ENCODE results near the gene PHF24.
"Not testable (repeated sequence)": the region's sequence is repeated elsewhere in the genome, so short reads cannot be mapped to it uniquely, and the experiment has no call there.

The PHF24 gene

DNA sequence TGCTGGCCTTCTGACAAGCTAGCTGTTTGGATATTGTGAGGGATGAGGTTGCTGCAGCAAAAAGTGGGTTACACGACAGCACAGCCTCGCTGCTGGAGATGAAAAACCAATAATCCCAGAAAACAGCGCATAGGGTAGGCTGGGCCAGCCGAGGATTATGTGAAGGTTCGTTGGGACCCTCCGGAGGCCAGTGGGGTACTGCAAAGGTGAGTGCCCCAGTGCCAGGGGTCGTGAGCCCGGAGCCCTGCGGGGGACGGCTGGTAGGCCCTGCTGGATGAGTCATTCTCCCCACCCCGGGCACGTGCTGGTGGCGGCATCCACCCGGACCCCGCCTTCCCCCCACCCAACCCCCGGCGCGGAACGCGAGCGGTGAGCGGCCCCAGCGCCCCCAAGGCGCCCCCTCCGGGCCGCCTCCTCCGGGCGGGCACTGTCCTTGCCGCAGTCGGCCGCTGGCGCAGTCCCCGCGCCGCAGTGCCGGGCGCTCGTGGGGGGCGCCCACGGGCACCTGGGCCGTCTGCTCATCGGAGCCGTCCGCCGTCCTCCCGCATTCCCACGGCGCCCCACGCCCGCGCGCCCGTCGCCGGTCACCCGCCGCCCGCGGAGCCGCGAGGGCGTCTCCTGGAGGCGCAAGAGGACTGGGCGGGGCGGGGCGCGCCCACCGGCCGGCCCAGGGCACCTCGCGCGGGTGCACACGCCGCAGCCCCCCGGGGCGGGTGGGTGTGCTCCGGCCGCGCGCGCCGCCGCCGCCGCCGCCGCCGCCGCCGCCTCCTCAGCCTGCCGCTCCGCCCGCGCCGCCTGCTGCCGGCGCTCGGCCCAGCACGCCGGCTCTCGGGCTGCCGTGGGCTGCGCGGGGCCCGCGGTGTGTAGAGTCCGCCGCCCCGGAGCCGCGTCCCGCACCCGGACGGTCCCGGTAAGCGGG is at the start of gene PHF24:
Gene PHF24 (plus strand): TSS at position 794 of the 919 bp plus-strand sequence. CDS start 13,014 bp downstream, outside the sequence.
- Histone ChIP-seq H3K36me3 (ENCODE audit: insufficient read depth, low read depth, low read length) (no peaks in the 10 kb centered on the region), H3K27me3 (ENCODE audit: insufficient read depth, low read length) (peaks cover 57% of the 10 kb centered on the region), H3K27ac (ENCODE audit: low read length) (no peak within 1 kb of the TSS), H3K9ac (ENCODE audit: low read depth, low read length) (no peak within 1 kb of the TSS), H3K9me3 (ENCODE audit: insufficient read depth, low read depth, low read length) (no peaks in the 10 kb centered on the region), H3K4me3 (ENCODE audit: low read length) (peak within 1 kb of the TSS; percentile 69), H3K4me1 (ENCODE audit: insufficient read depth, low read length) (peaks cover 9% of the 10 kb centered on the region)

DNA sequence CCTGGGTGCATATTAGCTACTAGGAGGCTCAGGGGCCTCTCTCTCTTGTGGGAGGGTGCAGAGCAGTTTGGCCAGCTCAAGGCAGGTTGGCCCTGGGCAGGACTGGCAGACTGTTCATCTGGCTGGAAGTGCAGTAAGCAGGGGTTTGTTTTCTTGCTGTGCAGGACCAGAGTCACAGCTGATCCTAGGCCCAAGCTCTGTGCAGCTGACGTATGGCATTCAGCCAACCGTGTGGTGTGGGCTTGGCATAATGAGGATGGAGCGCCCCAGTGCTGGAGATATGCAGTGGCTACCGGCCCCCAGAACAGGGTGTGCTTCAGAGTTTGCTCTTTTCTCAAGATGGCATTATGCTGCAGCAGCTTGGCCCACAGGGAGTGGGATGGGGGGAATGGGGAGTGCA is 31.0 kb upstream of the PHF24 start:
- Histone ChIP-seq H3K36me3 (ENCODE audit: insufficient read depth, low read depth, low read length) (no peaks in the 10 kb centered on the region), H3K9ac (ENCODE audit: low read depth, low read length) (no peak overlapping the region), H3K9me3 (ENCODE audit: insufficient read depth, low read depth, low read length) (no peaks in the 10 kb centered on the region), H3K27ac (ENCODE audit: low read length) (no peak overlapping the region), H3K4me3 (ENCODE audit: low read length) (no peak overlapping the region), H3K27me3 (ENCODE audit: insufficient read depth, low read length) (no peaks in the 10 kb centered on the region), H3K4me1 (ENCODE audit: insufficient read depth, low read length) (no peaks in the 10 kb centered on the region; the same call in 1 of the 2 replicates)

DNA sequence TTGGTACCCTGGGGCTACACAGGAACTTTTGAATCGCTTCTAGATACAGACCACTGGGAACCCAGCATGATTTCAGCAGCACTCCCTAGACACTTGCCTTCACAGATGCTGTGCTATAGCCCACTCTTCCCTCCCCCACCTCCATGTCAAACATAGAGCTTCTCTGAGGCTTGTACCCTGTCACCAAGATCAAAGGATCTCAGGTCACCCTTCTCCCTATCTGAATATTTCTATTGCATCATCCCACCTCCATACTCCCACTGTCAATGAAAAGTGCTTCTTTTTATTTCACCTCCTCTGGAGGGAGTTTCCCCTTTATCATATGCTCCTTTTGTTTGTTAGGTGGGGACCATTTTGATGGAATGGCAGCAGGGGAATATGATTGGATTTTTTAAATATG is 29.2 kb upstream of the PHF24 start:
- Histone ChIP-seq H3K27ac (ENCODE audit: low read length) (no peak overlapping the region), H3K36me3 (ENCODE audit: insufficient read depth, low read depth, low read length) (no peaks in the 10 kb centered on the region), H3K27me3 (ENCODE audit: insufficient read depth, low read length) (no peaks in the 10 kb centered on the region), H3K9me3 (ENCODE audit: insufficient read depth, low read depth, low read length) (no peaks in the 10 kb centered on the region), H3K4me3 (ENCODE audit: low read length) (no peak overlapping the region), H3K4me1 (ENCODE audit: insufficient read depth, low read length) (no peaks in the 10 kb centered on the region; the same call in 1 of the 2 replicates), H3K9ac (ENCODE audit: low read depth, low read length) (no peak overlapping the region)

DNA sequence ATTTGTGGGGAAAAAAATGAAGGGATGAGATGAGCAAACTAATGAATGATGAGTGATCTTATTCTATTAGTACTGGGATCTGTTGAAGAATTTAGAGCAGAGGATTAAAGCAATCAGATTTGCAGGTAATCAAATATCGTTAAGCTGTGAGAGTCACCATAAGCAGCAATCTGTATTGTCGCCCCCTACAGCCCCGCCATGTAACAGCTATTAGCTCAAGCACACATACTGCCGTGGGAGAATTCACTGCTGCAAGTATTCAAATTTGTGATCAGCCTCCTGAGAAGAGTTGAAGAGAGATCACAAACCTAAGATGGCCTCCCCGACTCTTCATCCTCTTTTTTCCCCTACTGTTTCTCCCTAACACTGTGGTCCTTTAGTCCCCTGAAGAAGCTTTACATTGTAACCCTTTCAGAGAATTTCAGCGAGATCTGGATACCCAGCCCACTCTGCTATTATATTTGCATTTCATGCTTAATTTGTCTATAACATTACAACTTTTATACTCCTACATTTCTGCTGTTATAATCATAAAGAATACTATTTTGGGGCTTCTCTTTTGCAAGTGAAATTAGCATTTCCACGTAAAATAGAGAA is 28.5 kb upstream of the PHF24 start:
- Histone ChIP-seq H3K27me3 (ENCODE audit: insufficient read depth, low read length) (no peaks in the 10 kb centered on the region), H3K9me3 (ENCODE audit: insufficient read depth, low read depth, low read length) (no peaks in the 10 kb centered on the region), H3K9ac (ENCODE audit: low read depth, low read length) (no peak overlapping the region), H3K36me3 (ENCODE audit: insufficient read depth, low read depth, low read length) (no peaks in the 10 kb centered on the region), H3K4me3 (ENCODE audit: low read length) (no peak overlapping the region), H3K27ac (ENCODE audit: low read length) (no peak overlapping the region), H3K4me1 (ENCODE audit: insufficient read depth, low read length) (no peaks in the 10 kb centered on the region; the same call in 1 of the 2 replicates)

DNA sequence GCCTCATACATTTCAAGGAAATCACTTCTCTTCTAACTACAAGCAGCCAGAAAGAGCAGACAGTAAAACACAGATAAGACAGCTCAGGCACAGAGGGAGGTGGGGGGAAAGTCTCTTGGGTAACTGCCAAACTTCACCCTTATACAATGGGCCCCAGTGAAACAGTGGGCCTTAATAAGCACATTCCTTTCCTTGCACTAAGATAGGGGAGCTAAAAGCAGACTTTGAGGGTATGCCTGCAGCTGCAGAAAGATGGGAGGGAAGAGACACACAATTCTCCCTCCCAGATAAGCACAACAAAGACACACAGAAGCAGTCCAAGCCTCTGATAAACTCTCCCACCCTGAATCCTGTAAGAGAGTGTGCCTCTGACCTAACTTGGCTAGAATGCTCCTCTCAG is 18.1 kb upstream of the PHF24 start:
- H3K9me3 ChIP-seq (ENCODE audit: insufficient read depth, low read depth, low read length); H3K4me1 ChIP-seq (ENCODE audit: insufficient read depth, low read length); H3K9ac ChIP-seq (ENCODE audit: low read depth, low read length); H3K4me3 ChIP-seq (ENCODE audit: low read length); H3K27ac ChIP-seq (ENCODE audit: low read length); H3K27me3 ChIP-seq (ENCODE audit: insufficient read depth, low read length); H3K36me3 ChIP-seq (ENCODE audit: insufficient read depth, low read depth, low read length): not testable (repeated sequence)

DNA sequence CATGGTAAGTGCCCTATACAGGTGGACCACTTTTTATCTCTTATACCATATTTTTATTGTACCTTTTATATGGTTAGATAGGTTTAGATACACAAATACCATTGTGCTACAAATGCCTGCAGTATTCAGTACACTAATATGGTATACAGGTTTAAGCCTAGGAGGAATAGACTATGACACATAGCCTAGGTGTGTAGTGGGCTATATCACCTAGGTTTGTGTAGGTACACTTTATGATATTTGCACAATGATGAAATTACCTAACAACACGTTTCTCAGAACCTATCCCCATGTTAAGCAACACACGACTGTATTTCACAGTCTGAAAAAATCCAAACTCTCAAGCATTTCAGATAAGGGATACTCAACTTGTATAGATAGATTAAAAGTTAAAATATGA is 9.6 kb upstream of the PHF24 start:
- no peaks in the 10 kb centered on the region for H3K36me3 ChIP-seq (ENCODE audit: insufficient read depth, low read depth, low read length)
- no peak overlapping the region for H3K4me3 ChIP-seq (ENCODE audit: low read length)
- no peak overlapping the region for H3K27ac ChIP-seq (ENCODE audit: low read length)
- no peaks in the 10 kb centered on the region for H3K4me1 ChIP-seq (ENCODE audit: insufficient read depth, low read length)
- H3K9ac ChIP-seq (ENCODE audit: low read depth, low read length), result no peak overlapping the region
- no peaks in the 10 kb centered on the region for H3K27me3 ChIP-seq (ENCODE audit: insufficient read depth, low read length)
- no peaks in the 10 kb centered on the region for H3K9me3 ChIP-seq (ENCODE audit: insufficient read depth, low read depth, low read length)

DNA sequence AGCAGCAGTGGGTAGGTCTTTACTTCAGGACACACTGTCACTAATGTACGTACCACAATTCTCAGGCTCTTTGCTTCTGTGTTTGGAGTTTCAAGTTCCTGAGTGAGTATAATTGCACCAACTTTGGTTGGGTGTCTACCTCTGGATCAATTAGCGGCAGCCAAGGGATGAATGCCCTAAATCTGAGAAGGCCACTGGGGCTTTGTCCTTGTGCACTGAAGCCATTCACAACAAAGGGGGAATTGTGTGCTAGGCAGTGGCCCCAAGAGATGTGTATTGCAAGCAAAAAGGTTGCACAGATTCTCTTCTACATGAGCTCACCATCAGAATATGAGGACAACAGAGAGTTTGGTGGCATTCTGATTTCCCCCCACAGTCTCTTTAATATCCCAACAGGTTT is 3.9 kb upstream of the PHF24 start:
- peaks cover 34% of the 10 kb centered on the region for H3K27me3 ChIP-seq (ENCODE audit: insufficient read depth, low read length)
- H3K27ac ChIP-seq (ENCODE audit: low read length), result no peak overlapping the region
- no peak overlapping the region for H3K9ac ChIP-seq (ENCODE audit: low read depth, low read length)
- no peaks in the 10 kb centered on the region for H3K36me3 ChIP-seq (ENCODE audit: insufficient read depth, low read depth, low read length)
- no peaks in the 10 kb centered on the region for H3K4me1 ChIP-seq (ENCODE audit: insufficient read depth, low read length)
- no peaks in the 10 kb centered on the region for H3K9me3 ChIP-seq (ENCODE audit: insufficient read depth, low read depth, low read length)
- H3K4me3 ChIP-seq (ENCODE audit: low read length), result no peak overlapping the region

DNA sequence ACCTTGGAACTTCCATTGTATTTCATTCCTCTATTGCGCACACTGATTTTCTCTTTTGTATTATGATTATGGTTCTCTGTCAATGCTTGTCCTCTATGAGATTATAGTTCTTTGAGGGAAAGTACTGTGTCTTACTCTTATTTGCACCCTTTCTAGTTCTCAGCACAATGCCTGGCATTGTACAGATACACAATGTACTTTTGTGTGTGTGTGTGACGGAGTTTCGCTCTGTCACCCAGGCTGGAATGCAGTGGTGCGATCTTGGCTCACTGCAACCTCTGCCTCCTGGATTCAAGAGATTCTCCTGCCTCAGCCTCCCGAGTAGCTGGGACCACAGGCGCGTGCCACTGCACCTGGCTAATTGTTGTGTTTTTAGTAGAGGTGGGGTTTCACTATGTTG is 2.0 kb upstream of the PHF24 start:
- H3K9me3 ChIP-seq (ENCODE audit: insufficient read depth, low read depth, low read length); H3K36me3 ChIP-seq (ENCODE audit: insufficient read depth, low read depth, low read length); H3K9ac ChIP-seq (ENCODE audit: low read depth, low read length); H3K4me3 ChIP-seq (ENCODE audit: low read length); H3K4me1 ChIP-seq (ENCODE audit: insufficient read depth, low read length); H3K27ac ChIP-seq (ENCODE audit: low read length): not testable (repeated sequence)
- peaks cover 51% of the 10 kb centered on the region for H3K27me3 ChIP-seq (ENCODE audit: insufficient read depth, low read length)

DNA sequence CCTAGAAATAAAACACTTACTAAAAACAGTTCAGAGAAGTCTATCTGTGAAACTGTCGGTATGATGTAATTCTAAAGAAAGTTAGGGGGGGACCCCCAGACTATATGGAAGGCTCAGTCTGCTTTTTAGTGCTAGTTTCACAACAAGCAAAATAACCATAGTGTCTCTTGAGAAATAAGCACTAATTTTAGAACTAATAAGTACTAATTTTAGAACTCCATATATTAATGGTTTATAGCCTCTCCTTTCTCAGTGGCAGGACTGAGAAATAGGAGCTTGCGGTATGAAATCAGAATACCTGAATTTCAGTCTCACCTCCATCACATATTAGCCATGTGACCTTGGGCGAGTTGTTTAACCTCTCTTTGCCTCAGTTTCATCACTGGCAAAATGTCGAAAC is 1.4 kb upstream of the PHF24 start:
- no peak overlapping the region for H3K9ac ChIP-seq (ENCODE audit: low read depth, low read length)
- no peaks in the 10 kb centered on the region for H3K36me3 ChIP-seq (ENCODE audit: insufficient read depth, low read depth, low read length)
- H3K27me3 ChIP-seq (ENCODE audit: insufficient read depth, low read length), result peaks cover 57% of the 10 kb centered on the region
- no peak overlapping the region for H3K4me3 ChIP-seq (ENCODE audit: low read length)
- H3K4me1 ChIP-seq (ENCODE audit: insufficient read depth, low read length), result 0 out of 2 replicates have a peak, but pooled peaks cover 2% of the 10 kb centered on the region
- no peak overlapping the region for H3K27ac ChIP-seq (ENCODE audit: low read length)
- H3K9me3 ChIP-seq (ENCODE audit: insufficient read depth, low read depth, low read length), result no peaks in the 10 kb centered on the region

DNA sequence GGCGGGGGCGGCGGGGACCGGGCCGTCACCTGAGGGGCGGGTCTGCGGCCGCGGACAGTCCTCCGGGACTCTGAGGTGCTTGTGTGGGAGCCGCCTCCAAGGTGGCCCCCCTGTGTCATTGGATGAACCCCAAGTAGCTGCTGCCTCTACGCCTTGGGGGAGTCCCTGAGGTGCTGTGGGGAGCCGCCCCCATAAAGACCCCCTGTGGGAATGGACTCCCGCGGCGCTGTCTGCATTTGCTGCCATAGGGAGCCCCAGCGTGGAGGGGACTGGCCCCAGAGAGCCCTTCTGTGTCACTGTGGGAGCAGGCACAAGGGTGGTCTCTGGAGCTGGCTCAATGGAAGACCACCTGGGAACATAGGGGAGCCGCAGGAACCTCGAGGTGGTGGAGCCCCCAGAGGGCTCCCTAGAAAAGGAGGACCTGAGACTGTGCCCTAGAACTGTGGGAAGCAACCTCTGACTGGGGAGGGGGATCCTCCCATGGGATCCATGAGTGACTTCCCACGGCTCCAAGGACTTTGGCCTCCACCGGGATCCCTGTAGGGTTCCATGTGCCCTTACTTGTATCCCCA is 412 bp downstream of the PHF24 start:
- Histone ChIP-seq H3K9ac (ENCODE audit: low read depth, low read length) (no peak overlapping the region), H3K27me3 (ENCODE audit: insufficient read depth, low read length) (peaks cover 57% of the 10 kb centered on the region), H3K4me1 (ENCODE audit: insufficient read depth, low read length) (peaks cover 15% of the 10 kb centered on the region), H3K9me3 (ENCODE audit: insufficient read depth, low read depth, low read length) (no peaks in the 10 kb centered on the region), H3K36me3 (ENCODE audit: insufficient read depth, low read depth, low read length) (no peaks in the 10 kb centered on the region), H3K4me3 (ENCODE audit: low read length) (peak overlapping the region; percentile 52; the same call in 1 of the 2 replicates), H3K27ac (ENCODE audit: low read length) (no peak overlapping the region)

DNA sequence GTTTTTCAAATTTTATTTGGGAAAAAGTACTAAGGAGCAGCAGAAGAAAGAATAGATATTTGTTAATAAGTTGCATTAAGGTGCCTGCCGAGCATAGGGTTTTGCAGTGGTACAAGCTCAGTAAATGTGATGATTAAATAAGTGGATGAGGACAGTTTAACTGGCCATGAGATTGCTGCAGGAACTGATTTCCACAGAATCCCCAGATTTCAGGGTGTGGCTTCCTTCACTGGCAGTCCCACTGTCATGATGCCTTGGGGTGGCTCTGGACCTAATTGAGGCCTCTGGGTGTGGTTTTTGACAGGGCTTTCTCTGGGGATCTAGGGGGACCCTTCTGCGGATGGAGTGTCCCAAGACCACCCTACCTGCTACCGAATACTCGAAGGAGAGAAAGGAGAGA is 1.4 kb downstream of the PHF24 start:
- Histone ChIP-seq H3K9ac (ENCODE audit: low read depth, low read length) (no peak overlapping the region), H3K9me3 (ENCODE audit: insufficient read depth, low read depth, low read length) (no peaks in the 10 kb centered on the region), H3K36me3 (ENCODE audit: insufficient read depth, low read depth, low read length) (no peaks in the 10 kb centered on the region), H3K27ac (ENCODE audit: low read length) (no peak overlapping the region), H3K4me1 (ENCODE audit: insufficient read depth, low read length) (peaks cover 15% of the 10 kb centered on the region), H3K4me3 (ENCODE audit: low read length) (no peak overlapping the region), H3K27me3 (ENCODE audit: insufficient read depth, low read length) (peaks cover 57% of the 10 kb centered on the region)

Data from iPS-20b (cell line).